Adrenal gland (tissue), 5 donors: ENCODE results near the gene ZFP36L1.

ENCODE experiments used
- POLR2A ChIP-seq, 2 donors: fragments of 450-650 bp; IDR thresholded peaks; one replicate each; pipeline ENCODE4 v1.6.1; 2017; ENCODE audit warnings: antibody characterized with exemption in 2 of 2, mild to moderate bottlenecking in 2 of 2, moderate library complexity in 1 of 2
- TF ChIP-seq, protein P1 (sequence below), 6 experiments: fragments of 450-650 bp in 4 of 6; fragments of 200-600 bp in 2 of 6; sonication (generic) in 1 of 6; IDR thresholded peaks; 1 replicate in 5 of 6; 2 replicates in 1 of 6; pipeline versions ENCODE4 v1.5.1 to v1.8.0; 2016 to 2021; ENCODE audit warnings: antibody characterized with exemption in 6 of 6, mild to moderate bottlenecking in 2 of 6, moderate library complexity in 1 of 6
- donor health status: DM: no; HTN: no; CAD: no.

DNA sequence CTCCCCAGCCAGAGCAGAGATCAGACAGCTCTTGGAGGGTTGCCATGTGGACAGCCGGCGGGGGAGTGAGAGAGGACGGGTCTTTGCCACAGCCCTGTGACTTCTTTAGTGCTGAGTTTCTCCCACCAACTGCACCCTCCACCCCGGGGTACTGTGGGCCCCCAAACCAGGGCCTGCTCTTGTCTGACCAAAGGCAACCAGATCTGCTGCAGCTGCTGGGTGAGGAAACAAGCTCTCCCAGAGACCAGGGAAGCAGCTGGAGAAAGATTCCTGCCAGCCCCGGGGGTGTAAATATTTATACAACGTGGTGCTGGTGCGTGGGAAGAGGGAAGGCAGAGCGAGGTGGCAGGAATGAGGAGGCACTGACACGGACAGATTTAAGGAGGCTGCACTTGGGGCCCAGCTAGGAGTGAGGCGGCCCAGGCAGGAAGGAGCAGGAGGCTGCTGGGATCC is 14.3 kb upstream of the ZFP36L1 start:
- no peak for TF ChIP-seq POLR2A (IDR thresholded peaks at IDR 0.05)
- TF ChIP-seq, protein P1, sequence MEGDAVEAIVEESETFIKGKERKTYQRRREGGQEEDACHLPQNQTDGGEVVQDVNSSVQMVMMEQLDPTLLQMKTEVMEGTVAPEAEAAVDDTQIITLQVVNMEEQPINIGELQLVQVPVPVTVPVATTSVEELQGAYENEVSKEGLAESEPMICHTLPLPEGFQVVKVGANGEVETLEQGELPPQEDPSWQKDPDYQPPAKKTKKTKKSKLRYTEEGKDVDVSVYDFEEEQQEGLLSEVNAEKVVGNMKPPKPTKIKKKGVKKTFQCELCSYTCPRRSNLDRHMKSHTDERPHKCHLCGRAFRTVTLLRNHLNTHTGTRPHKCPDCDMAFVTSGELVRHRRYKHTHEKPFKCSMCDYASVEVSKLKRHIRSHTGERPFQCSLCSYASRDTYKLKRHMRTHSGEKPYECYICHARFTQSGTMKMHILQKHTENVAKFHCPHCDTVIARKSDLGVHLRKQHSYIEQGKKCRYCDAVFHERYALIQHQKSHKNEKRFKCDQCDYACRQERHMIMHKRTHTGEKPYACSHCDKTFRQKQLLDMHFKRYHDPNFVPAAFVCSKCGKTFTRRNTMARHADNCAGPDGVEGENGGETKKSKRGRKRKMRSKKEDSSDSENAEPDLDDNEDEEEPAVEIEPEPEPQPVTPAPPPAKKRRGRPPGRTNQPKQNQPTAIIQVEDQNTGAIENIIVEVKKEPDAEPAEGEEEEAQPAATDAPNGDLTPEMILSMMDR (IDR thresholded peaks at IDR 0.05) = no peak
